ENCODE data around the gene RBM38. TPM values are rescaled to one million over a fixed set of nuclear protein-coding genes. Genes with fewer than 3 reads are reported as not detected.

The RBM38 gene
- total and polyA plus RNA-seq, 9 of the 15 experiments (the other 6 are each of a cell fraction or from before 2014, with no cell fraction given), result 0.28 to 82.4 (median 33.2) TPM

DNA sequence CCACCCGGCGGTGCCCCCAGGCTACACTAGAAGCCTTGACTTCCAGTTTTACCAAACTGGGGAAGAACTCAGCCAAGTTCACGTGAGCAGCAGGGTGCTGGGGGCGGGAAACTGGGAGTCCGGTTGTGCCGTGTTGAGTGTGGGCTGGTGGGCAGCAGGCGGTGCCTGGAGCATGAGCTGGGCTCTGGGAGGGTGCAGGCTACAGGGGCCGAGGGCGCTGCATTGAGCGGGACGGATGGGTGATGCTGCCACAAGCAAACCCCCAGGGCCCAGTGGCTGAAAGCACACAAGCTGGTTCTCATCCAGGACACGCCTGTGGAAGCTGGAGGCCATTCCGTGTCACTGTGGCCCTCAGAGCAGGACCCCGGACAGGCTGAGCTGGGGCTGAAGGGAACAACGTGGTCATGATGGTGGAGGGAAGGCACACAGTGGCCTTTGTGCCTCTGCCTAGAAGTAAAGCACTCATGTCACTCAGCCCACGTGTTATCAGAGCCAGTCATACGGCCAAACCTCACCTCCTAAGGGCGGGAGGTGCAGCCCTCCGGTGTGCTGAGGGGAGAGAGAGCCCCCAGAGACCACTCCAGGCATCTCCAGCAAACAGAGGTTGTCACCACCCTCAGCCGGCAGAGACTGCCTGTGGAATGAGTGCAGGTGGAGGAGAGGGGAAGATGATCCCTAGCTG, 29.5 kb downstream of the RBM38 start (continued):
- TF ChIP-seq, protein P1, sequence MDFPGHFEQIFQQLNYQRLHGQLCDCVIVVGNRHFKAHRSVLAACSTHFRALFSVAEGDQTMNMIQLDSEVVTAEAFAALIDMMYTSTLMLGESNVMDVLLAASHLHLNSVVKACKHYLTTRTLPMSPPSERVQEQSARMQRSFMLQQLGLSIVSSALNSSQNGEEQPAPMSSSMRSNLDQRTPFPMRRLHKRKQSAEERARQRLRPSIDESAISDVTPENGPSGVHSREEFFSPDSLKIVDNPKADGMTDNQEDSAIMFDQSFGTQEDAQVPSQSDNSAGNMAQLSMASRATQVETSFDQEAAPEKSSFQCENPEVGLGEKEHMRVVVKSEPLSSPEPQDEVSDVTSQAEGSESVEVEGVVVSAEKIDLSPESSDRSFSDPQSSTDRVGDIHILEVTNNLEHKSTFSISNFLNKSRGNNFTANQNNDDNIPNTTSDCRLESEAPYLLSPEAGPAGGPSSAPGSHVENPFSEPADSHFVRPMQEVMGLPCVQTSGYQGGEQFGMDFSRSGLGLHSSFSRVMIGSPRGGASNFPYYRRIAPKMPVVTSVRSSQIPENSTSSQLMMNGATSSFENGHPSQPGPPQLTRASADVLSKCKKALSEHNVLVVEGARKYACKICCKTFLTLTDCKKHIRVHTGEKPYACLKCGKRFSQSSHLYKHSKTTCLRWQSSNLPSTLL (IDR thresholded peaks at IDR 0.05), result no peak
- no peak for TF ChIP-seq ZNF586 (CRISPR knock-in tag; conservative IDR thresholded peaks at IDR 0.05)
- no peak for TF ChIP-seq KDM4B (IDR thresholded peaks at IDR 0.05; ENCODE audit: borderline replicate concordance in 2 of 2, low read depth in 1 of 2)
- TF ChIP-seq ARHGAP35 (IDR thresholded peaks at IDR 0.05; ENCODE audit: partially characterized antibody), result no peak
- TF ChIP-seq CLOCK (CRISPR knock-in tag; IDR thresholded peaks at IDR 0.05; ENCODE audit: borderline replicate concordance), result no peak
- TF ChIP-seq DPF2 (IDR thresholded peaks at IDR 0.05), result 0 out of 2 replicates have a peak, but pooled peaks have one; percentile 26
- TF ChIP-seq ZNF121 (CRISPR knock-in tag; conservative IDR thresholded peaks at IDR 0.05), result no peak
- no peak for TF ChIP-seq CBX8 (IDR thresholded peaks at IDR 0.05; ENCODE audit: borderline replicate concordance, extremely low read depth, low read depth, low read length, poor library complexity, severe bottlenecking)
- no peak for TF ChIP-seq CBX3 (IDR thresholded peaks at IDR 0.05; ENCODE audit: borderline replicate concordance in 1 of 2, low read length in 2 of 2)
- peak; percentile 61; the same call in 1 of the 2 replicates for TF ChIP-seq ZNF592 (IDR thresholded peaks at IDR 0.05)
- peak; percentile 63; the same call in 1 of the 2 replicates for TF ChIP-seq L3MBTL2 (IDR thresholded peaks at IDR 0.05)
- peak; percentile 77 for TF ChIP-seq PKNOX1 (IDR thresholded peaks at IDR 0.05)
- peak in 1 of 2 experiments; percentile 41; a peak in 2 of 4 replicates for TF ChIP-seq MNT (conservative IDR thresholded peaks at IDR 0.05)
